GM21390 (cell line): ENCODE results near the gene CLEC2D.
"Not testable (repeated sequence)": the region's sequence is repeated elsewhere in the genome, so short reads cannot be mapped to it uniquely, and the experiment has no call there.

Source experiments
- ATAC-seq: cut with Tn5 transposase; IDR thresholded peaks from one replicate; pipeline ENCODE4 v1.9.1; 2021; ENCODE audit not compliant: unreplicated experiment

CLEC2D gene

DNA sequence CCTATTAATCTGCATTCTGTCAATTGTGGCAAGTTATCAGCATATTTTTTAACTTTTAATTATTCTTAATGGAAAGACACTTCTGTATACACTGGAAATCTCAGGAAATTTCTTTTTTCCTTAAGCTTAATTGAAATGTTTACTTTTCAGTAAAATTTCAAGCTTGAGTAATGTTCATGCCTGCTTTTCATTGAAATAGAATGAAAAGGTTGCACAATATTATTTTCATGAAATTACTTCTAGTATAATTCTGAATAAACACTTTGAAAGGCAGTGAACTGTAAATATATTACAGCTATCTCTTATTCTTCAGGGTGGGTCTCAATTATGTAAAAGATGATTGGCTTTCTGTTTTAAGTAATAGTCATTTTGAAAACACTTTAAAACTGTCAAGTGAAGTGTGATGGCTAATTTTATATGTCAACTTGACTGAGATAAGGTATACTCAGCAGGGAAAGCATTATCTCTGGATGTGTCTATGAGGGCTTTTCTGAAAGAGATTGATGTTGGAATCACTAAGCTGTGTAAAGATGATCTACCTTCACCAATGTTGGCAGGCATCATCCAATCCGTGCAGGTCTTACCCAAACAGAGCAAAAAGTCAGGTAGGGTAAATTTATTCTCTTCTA lies 29.9 kb downstream of the CLEC2D start:
- ATAC-seq = no peak

DNA sequence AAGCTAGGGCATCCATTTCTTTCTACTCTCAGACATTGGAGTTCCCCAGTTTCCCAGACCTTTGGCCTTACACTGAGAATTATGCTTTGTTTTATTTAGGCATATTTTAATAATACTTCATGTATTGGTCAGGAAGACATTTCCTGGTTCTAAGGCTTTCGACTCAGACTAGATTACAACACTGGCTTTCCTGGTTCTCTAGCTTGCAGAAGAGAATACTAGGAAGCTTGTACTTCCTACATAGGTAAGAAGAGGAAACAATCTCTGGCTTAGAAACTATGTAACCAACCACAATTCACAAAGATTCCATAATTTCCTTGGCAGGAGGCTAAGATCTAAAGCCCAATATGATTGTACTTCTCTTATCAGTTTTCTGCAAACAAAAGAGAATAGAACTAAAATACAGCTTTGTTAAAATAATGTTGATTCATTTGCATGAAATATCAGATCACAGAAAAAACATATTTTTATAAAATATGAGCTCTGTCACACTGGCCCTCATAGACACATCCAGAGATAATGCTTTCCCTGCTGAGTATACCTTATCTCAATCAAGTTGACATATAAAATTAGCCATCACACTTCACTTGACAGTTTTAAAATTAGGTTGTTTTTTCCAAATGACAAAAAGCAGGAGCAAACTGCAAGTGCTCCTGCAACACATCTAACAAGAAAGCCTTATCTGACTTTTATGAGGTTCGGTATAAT lies 30.5 kb downstream of the CLEC2D start:
- ATAC-seq = no peak

DNA sequence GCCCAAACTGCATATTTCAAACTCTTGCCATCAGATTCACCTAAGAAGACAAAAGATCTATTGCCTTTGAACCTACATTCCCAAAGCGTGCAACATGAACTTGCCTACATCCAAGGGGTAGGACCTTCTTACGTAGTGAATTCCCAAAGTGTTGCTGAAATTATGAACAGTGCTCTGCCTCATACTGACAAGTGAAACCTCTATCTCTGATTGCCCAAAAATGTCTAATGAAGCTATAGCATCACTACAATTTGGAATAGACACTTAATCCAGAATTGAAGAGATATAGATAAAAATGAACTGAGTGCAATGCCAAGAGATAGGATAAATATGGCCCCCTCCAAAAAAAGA lies 31.1 kb downstream of the CLEC2D start:
- no peak for ATAC-seq

DNA sequence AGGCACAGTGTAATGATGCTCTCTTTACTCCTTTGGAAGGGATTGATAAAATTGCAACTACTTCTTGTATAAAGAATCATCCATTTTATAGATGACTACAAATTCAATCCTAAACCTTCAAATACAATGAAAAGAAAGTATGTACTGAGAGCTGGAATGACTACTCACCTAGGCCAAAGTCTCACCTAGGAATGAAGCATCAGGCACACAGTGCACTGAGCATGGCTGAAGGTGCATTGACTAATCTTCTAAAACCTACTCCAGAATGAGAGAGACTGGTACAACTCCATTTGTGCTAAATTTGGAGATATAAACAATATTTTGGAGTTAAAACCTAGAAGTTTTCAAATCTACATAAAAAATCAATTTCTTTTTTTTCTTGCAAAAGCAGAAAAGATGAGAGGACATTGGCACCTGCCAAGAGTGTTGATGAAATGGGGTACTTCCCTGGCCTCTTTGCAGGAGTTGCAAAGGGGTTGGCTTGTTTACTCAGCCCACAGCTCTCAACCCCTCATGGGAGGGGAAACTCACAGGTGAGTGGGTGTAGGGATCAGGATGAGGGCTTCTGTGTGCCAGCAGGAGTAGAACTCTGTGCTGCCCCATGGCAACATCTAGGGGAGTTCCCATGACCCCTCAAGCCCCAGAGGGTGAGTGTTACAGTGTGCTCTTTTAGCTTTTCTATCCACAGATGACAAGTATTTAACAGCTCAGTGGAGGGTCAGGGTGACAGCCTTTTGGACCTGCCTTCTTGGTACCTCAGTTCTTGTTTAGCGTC lies 32.1 kb downstream of the CLEC2D start:
- ATAC-seq = no peak

DNA sequence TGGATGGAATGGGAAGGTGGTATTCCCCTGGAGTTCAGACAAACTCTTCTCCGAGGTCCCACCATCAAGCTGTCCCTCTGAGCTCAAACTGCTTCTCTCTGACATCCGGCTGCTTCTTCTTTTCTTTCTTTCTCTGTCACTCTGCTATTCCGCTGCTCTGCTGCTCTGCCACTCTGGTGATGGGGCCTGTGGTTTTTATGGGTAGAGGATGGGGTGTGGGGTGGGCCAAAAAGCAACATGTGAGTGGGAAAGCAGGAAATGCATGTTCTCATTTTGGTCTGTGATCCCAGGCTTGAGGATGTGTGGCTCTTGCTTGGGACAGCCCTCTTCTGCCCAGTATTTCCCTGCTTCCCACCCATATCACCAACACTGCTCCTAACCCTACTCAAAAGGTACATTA lies 32.7 kb downstream of the CLEC2D start:
- ATAC-seq = peak; percentile 44

DNA sequence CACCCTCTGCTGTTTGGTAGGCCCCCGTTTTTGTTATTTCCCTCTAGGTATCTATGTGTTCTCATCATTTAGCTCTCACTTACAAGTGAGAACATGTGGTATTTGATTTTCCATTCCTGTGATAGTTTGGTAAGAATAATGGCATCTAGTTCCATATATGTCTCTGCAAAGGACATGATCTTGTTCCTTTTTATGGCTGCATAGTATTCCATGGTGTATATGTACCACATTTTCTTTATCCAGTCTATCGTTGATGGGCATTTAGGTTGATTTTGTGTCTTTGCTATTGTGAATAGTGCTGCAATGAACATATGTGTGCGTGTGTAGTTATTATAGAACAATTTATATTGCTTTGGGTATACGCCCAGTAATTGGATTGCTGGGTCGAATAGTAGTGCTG lies 35.0 kb downstream of the CLEC2D start:
- not testable (repeated sequence) for ATAC-seq

DNA sequence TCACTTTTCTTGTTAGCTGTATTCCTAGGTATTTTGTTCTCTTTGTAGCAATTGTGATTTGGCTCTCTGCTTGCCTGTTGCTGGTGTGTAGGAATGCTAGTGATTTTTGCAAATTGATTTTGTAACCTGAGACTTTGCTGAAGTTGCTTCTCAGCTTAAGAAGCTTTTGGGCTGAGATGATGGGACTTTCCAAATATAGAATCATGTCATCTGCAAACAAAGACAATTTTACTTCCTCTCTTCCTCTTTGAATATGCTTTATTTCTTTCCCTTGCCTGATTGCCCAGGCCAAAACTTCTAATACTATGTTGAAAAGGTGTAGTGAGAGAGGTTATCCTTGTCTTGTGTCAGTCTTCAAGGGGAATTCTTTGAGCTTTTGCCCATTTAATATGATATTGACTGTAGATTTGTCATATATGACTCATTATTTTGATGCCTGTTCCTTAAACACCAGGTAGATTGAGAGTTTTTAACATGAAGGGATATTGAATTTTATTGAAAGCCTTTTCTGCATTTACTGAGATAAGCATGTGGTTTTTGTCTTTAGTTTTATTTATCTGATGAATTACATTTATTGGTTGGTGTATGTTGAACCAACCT lies 36.7 kb downstream of the CLEC2D start:
- ATAC-seq = no peak

DNA sequence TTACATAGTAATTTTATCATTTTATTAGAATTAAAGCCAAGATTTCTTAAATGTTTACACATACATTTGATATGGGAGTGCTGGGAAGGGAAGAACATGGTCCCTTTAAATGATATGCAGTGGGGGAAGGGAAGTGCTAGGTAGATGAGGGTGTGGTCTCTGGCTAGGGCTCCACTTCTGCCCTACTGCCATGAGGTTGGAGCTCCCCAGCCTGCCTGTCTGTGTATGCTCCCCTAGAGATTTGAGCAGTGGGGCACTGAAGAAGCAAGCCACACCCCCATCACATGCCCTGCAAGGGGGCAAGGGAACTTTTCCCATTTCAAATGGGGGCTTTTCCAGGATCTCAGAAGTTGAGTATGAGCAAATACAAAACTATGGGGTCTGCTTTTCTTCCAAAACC lies 37.8 kb downstream of the CLEC2D start:
- no peak for ATAC-seq

DNA sequence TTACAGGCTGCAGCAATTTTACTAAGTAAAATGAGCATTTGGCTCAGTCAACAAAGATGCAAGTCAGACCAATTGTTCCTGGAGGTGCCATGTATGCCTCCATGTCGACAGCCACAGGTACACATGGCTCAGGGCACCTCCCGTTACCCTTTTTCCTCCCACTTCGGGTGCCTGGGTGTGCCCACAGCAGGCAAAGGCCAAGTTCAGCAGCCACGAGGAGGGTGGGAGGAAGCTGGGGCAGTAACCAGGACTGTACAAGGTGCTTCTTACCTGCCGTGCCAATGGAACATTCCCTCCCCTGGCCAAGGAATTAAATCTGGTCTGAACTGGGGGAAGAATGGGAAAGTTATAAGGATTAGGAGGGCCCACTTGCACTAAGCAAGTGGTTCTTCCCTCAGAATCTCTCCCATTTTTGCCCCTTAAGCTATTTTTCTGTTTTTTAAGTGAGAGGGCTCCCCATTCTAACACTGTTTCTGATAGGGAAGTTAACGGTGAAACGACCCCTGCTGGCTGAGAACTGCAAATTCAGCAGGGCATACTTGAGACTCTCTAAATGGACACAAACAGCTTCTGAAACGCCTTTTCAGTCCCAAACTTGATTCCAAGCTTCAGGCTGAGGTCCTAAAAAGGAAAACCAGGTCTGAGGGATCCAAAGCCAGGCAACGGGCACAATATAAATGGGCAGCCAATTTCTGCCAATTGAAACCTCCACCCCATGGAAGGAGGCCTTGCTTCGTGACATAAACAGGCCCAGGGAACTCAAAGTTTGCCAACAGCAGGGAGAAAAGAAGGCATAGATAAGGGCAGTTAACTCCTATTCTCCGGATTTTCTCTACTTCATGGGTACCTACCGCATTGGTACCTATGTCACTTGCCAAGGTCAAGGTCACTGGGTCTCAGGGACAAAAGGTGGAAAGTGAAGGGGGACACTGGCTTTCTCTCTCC lies 38.6 kb downstream of the CLEC2D start:
- no peak for ATAC-seq

DNA sequence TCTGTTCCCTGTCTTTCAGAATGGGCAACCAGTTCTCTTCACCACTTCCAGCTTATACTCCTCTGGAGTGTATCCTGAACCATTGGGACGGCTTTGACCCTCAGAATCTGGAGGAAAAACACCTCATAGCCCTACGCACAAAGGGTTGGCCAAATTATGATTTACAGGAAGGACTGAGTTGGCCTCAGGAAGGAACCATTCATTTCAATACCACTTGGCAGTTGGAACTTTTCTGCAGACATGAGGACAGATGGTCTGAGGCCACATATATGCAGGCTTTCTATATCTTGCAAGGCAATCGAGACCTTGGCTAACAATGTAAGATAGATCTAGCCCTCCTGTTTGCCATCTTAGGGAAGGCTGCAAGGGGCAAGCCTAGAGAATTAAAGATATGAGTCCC lies 39.3 kb downstream of the CLEC2D start:
- ATAC-seq = no peak

DNA sequence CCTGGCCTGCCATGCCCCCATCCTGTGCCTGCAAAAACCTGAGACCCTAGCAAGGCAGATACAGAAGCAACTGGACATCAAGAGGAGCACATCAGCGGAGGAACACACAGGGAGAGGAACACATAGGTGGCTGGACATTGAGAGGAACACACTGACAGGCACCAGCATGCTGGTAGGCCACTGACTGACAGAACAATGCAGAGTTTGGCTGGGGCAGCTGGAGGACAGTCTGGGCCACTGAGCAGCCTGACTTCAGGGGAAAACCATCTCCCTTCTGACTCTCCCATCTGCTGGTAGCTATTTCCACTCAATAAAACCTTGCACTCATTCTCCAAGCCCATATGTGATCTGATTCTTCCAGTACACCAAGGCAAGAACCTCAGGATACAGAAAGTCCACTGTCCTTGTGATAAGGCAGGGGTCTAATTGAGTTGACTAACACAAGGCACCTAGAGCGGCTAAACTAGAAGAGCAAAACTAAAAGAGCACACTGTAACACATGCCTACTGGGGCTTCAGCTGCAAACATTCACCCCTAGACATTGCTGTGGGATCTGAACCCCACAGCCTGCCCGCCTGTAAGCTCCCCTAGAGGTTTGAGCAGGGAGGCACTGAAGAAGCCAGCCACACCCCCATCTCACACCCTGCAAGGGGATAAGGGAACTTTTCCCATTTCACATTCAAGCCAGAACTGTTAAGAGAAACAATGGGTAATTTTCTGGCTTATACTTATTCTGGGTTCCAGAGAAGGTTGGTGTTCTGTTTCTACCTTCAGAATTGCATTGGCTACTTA lies 41.3 kb downstream of the CLEC2D start:
- ATAC-seq = no peak

DNA sequence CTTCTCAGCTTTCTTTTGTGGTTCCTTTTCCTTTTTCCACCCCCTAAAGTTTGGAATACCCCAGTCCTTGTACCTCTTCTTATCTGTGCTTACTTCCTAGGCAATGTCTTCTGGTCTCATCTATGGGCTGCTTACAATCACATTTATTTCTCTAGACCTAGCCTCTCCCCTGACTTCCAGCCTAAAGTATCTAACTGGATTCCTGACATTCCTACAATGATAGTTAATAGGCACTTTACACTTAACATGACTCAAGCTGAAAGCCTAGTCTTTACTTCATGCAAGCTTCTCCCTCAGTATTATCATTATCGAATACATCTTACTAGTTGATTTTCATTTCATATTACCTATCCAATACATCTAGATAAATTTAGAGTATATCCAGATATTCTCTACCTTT lies 42.2 kb downstream of the CLEC2D start:
- no peak for ATAC-seq

DNA sequence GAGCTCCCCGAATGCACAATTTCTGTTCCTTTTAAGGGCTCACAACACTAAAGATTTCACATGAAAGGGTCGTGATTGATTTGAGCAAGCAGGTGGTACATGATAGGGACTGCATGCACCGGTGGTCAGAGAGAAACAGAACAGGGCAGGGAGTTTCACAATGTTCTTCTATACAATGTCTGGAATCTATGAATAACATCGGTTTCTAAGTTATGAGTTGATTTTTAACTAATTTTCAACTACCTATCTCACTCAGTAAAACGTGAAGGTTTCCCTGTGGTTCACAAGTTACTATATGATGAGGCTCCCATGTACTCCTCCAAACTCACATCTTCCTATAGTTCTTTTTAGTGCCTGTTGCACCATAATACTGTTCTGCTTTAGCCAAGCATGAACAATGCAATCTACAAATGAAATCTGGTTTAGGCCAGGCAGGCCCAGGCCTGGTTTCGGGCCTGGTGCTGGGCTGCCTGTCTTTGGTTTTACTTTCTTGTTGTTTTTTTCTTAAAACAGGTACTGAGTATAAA lies 43.6 kb downstream of the CLEC2D start:
- ATAC-seq = peak; percentile 59

DNA sequence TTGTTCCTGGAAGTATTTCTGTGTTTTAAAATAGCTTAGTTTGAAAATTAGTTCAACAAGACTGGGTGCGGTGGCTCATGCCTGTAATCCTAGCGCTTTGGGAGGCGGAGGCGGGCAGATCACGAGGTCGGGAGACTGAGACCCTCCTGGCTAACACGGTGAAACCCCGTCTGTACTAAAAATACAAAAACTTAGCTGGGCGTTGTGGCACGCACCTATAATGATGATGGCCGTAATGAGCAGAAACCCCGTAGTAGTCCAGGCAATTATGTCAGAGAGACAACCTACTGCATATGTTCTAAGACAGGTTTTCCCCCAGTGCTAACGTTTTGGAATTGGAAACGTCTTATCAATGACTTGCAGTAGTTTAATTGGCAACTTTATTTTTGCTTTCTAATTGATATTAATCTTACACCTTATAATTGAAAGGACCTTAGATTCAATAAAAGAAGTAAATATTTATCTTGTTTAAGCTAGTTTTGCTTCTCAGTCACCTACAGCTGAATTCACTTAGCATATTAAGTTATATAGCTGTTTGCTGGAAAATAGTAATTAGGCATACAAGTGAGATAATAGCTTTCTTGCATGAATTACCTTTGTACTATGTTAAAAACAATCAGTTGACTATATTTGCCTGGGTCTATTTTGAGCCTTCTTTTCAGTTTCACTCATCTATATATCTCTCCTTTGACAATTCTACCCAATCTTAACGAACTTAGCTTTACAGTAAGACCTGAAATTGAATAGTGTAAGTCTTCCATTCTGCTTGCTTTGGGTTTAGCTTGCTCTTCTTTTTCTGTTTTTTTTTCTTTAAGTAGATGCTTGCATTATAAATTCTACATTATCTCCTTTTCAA lies 47.8 kb downstream of the CLEC2D start:
- ATAC-seq = no peak

DNA sequence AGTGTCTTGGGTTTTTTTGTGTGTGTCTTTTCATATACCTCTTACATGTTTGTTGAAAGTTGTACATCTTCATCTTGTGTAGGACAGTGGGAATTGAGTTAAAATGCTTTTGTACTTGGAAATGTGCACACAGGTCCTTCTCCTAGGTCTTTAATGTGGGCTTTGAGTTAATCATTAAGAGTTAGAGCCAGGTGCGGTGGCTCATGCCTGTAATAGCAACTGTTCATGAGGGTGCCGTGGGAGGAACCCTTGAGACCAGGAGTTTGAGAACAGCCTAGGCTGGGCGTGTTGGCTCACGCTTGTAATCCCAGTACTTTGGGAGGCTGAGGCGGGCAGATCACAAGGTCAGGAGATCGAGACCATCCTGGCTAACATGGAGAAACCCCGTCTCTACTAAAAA lies 49.5 kb downstream of the CLEC2D start:
- no peak for ATAC-seq

DNA sequence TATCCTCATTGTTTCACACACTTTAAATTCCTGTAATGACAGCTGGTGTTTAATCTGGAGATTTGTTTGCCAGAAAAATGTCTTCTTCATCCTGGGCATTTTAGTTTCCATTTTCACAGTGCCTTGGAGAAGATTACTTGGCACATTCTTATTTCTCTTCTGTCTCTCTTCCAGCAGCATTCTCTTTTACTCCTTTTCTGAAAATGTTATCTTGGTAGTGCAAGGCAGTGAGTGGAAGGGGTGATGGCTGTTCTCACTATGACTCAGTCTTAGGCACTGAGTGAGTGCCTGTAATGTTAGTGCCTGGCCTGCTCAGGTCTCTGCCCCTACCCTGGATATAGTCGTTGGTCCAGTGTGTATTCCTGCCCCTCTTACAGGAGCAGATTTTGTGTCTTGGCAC lies 50.3 kb downstream of the CLEC2D start:
- no peak for ATAC-seq

DNA sequence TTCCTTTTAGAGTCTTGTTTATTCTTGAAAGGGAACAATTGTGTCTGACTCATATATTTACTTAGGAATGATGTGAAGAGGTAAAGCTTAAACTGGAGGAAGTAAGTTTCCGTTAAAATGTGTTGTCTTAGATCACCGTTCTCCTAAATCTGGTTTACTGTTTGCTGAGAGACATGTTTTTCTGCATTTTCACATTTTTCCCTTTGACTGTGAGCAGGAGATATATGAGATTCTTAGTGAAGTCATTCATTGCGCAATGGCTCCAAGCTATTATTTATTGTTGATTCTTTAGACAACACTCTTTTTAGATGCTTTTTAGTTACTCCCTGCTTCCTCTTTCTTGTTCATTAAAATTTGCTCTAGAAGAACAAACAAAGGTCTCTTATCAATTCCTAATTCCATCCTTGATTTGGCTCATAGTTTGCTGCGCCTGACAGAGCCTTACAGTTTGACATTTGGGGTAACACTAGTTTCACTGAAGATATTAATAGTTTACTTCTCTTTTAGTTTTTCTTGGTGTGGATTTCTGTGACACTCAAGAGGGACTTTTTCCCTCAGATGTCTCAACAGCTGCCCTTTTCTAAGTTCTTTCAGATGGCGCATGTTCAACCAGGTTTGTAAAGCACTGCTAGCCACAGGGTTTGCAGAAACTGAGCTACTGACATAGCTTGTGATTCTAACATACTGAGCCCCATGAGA lies 52.0 kb downstream of the CLEC2D start:
- peak; percentile 49 for ATAC-seq

DNA sequence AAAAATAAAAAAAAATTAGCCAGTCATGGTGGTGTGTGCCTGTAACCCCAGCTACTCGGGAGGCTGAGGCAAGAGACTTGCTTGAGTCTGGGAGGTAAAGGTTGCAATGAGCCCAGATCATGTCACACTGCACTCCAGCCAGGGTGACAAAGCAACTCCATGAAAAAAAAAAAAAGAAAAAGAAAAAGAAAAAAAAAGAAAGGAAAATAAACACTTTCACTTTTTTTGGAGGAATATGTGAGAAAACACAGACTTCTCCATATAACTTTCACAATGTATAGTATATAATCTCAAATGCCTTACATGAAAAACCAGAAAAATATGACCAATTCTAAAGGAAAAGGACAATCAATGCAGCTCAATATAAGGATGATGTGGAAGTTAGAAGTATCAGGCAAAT lies 54.5 kb downstream of the CLEC2D start:
- no peak for ATAC-seq
